ENCODE measurements around the gene SPPL2B. TPM values are rescaled to one million over a fixed set of nuclear protein-coding genes. Genes with fewer than 3 reads are reported as not detected.
A peak's percentile ranks its signal among the peaks of the same experiment; 100 is the strongest.

Gene SPPL2B
- total RNA-seq, 1 donor, result 32.6 TPM

DNA sequence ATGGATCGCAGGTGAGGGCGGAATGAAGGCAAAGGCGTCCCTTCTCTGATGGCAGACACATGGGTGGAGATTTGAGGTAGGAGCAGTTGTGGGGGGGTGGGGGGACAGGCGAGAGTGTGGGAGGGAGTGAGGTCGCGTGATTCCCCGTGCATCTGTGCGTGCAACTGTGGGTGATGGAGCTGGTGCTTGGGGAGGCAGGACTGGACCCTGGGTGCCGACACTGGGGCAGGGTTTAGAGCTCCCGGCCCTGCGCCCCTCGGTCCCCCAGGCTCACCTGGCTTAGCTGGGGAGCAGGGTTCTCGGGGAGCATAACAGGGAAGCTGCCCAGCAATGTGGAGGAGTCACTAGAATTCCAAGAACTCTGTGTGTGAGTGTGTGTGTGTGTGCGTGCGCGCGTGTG lies 34.9 kb downstream of the SPPL2B start:
- Histone ChIP-seq H3K4me3 (ENCODE audit: insufficient read depth, low read length) (no peak overlapping the region), H4K20me1 (ENCODE audit: insufficient read depth, low read length) (no peaks in the 10 kb centered on the region), H3K27me3 (ENCODE audit: insufficient read depth, low read length) (peaks cover 45% of the 10 kb centered on the region), H3K36me3 (ENCODE audit: insufficient read depth, low read length) (no peaks in the 10 kb centered on the region), H3K4me2 (ENCODE audit: insufficient read depth, low read length) (no peak overlapping the region), H3K27ac (ENCODE audit: low read depth, low read length) (no peak overlapping the region), H3K9me3 (ENCODE audit: low read depth, low read length) (no peaks in the 10 kb centered on the region), H3K4me1 (ENCODE audit: insufficient read depth, low read length) (no peaks in the 10 kb centered on the region), H2AFZ (ENCODE audit: low read length) (no peak overlapping the region), H3K79me2 (ENCODE audit: insufficient read depth, low read length) (no peaks in the 10 kb centered on the region)
- peak; percentile 61 for DNase-seq (ENCODE audit: insufficient read length, low spot score, missing footprints)
- no peak for TF ChIP-seq CTCF (IDR thresholded peaks at IDR 0.05; ENCODE audit: extremely low read depth, low read depth, low read length)

GRCh38 chr19:2365201-2365970 lies 36.9 kb downstream of the SPPL2B start:
- peaks cover 33% of the 10 kb centered on the region for H3K27me3 ChIP-seq (ENCODE audit: insufficient read depth, low read length)
- no peaks in the 10 kb centered on the region for H3K79me2 ChIP-seq (ENCODE audit: insufficient read depth, low read length)
- no peak overlapping the region for H3K4me3 ChIP-seq (ENCODE audit: insufficient read depth, low read length)
- TF ChIP-seq CTCF (IDR thresholded peaks at IDR 0.05; ENCODE audit: extremely low read depth, low read depth, low read length), result no peak
- no peaks in the 10 kb centered on the region for H3K4me1 ChIP-seq (ENCODE audit: insufficient read depth, low read length)
- DNase-seq (ENCODE audit: insufficient read length, low spot score, missing footprints), result peak; percentile 14
- no peaks in the 10 kb centered on the region for H3K36me3 ChIP-seq (ENCODE audit: insufficient read depth, low read length)
- no peak overlapping the region for H3K27ac ChIP-seq (ENCODE audit: low read depth, low read length)
- H3K9me3 ChIP-seq (ENCODE audit: low read depth, low read length), result no peaks in the 10 kb centered on the region
- no peaks in the 10 kb centered on the region for H4K20me1 ChIP-seq (ENCODE audit: insufficient read depth, low read length)
- H3K4me2 ChIP-seq (ENCODE audit: insufficient read depth, low read length), result no peak overlapping the region
- H2AFZ ChIP-seq (ENCODE audit: low read length), result no peak overlapping the region

DNA sequence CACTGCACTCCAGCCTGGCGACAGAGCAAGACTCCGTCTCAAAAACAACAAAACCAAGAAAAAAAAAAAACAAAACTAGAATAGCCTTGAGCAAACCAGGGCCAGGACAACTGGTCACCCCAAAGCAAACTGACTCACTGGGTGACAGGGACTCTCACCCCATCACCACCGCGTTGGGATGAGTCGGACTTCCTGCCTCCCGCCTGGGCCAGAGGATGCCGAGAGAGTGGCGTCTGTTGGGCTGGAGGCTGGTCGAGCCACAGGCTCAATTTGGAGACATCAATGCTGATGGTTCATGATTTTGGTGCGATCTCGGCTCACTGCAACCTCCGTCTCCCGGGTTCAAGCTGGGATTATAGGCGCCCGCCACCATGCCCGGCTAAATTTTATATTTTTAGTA lies 43.2 kb downstream of the SPPL2B start:
- peak; percentile 89 for DNase-seq (ENCODE audit: insufficient read length, low spot score, missing footprints)
- H3K27me3 ChIP-seq (ENCODE audit: insufficient read depth, low read length), result peaks cover 3% of the 10 kb centered on the region
- TF ChIP-seq CTCF (IDR thresholded peaks at IDR 0.05; ENCODE audit: extremely low read depth, low read depth, low read length), result no peak

GRCh38 chr19:2372076-2372612 lies 43.7 kb downstream of the SPPL2B start:
- H3K4me1 ChIP-seq (ENCODE audit: insufficient read depth, low read length), result no peaks in the 10 kb centered on the region
- H3K4me2 ChIP-seq (ENCODE audit: insufficient read depth, low read length), result no peak overlapping the region
- no peak for TF ChIP-seq CTCF (IDR thresholded peaks at IDR 0.05; ENCODE audit: extremely low read depth, low read depth, low read length)
- H3K4me3 ChIP-seq (ENCODE audit: insufficient read depth, low read length), result no peak overlapping the region
- no peaks in the 10 kb centered on the region for H3K36me3 ChIP-seq (ENCODE audit: insufficient read depth, low read length)
- H4K20me1 ChIP-seq (ENCODE audit: insufficient read depth, low read length), result no peaks in the 10 kb centered on the region
- H3K9me3 ChIP-seq (ENCODE audit: low read depth, low read length), result no peaks in the 10 kb centered on the region
- H3K27ac ChIP-seq (ENCODE audit: low read depth, low read length), result no peak overlapping the region
- peaks cover 3% of the 10 kb centered on the region for H3K27me3 ChIP-seq (ENCODE audit: insufficient read depth, low read length)
- H2AFZ ChIP-seq (ENCODE audit: low read length), result no peak overlapping the region
- no peak for DNase-seq (ENCODE audit: insufficient read length, low spot score, missing footprints)
- no peaks in the 10 kb centered on the region for H3K79me2 ChIP-seq (ENCODE audit: insufficient read depth, low read length)

More for the DNA sequence above, 43.2 kb downstream of the SPPL2B start:
- peak overlapping the region; percentile 57 for H2AFZ ChIP-seq (ENCODE audit: low read length)
- H3K27ac ChIP-seq (ENCODE audit: low read depth, low read length), result no peak overlapping the region
- H3K36me3 ChIP-seq (ENCODE audit: insufficient read depth, low read length), result no peaks in the 10 kb centered on the region
- no peaks in the 10 kb centered on the region for H3K9me3 ChIP-seq (ENCODE audit: low read depth, low read length)
- H4K20me1 ChIP-seq (ENCODE audit: insufficient read depth, low read length), result no peaks in the 10 kb centered on the region
- H3K4me1 ChIP-seq (ENCODE audit: insufficient read depth, low read length), result no peaks in the 10 kb centered on the region
- no peak overlapping the region for H3K4me3 ChIP-seq (ENCODE audit: insufficient read depth, low read length)
- no peak overlapping the region for H3K4me2 ChIP-seq (ENCODE audit: insufficient read depth, low read length)
- no peaks in the 10 kb centered on the region for H3K79me2 ChIP-seq (ENCODE audit: insufficient read depth, low read length)

All from osteoblast (primary cell).